ENCODE measurements around the gene CTNNA3. TPM values are rescaled to one million over a fixed set of nuclear protein-coding genes. Genes with fewer than 3 reads are reported as not detected.

Gene CTNNA3
- total RNA-seq, 2 donors from 2014 or later, result 4.8 to 5.3 TPM

DNA sequence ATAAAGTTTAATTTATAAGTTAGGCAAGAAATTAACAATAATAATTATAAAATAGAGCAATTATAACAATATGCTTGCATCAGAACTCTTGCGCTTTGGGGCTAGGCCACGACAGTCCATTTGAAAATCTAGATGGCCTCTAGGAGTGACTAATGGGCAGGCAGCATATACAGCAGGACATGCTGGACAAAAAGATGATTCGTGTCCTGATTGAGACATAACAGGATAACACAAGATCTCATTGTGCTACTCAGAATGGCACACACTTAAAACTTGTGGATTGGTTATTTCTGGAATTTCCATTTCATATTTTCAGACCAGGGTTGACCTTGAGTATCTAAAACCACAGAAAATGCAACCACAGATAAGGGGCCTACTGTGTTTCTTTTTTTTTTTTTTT is 27.5 kb downstream of the CTNNA3 start:
- intact Hi-C loops (cut with DNase I), result loop anchor here (5.0 to 10.0 kb wide), 2 partner anchors 106 to 114 kb away; no protein-coding TSS in a partner anchor
- DNase-seq (ENCODE audit: low spot score), result no peak

- intact Hi-C loops (cut with DNase I), result loop anchor here (5.0 to 10.0 kb wide), 2 partner anchors 108 to 115 kb away; no protein-coding TSS in a partner anchor
- no peak for DNase-seq (ENCODE audit: low spot score)
Observed at GRCh38 chr10:67667035-67667425, 29.0 kb downstream of the CTNNA3 start.

- no peak for DNase-seq (ENCODE audit: low spot score)
- intact Hi-C loops (cut with DNase I), result loop anchor here (5.0 to 10.0 kb wide), 2 partner anchors 108 to 116 kb away; no protein-coding TSS in a partner anchor
Observed at GRCh38 chr10:67666416-67667034, 29.5 kb downstream of the CTNNA3 start.

DNA sequence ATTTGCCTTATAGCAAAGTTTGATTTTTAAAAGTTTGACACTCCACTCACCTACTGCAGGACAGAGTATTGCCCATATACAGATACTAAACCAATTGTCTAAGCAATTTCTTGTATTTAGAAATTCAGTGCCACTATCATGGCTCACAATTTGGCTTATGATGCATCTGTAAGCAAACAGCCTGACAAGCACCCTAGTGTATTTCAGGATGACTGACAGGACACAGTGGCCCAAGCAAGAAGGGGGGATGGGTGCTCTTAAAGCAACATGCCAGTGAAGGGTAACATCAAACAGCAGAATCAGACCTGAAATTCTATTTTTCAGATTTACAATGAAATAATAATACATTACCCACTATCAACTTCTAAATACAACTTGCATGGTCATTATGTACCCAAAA is 30.5 kb downstream of the CTNNA3 start:
- intact Hi-C loops (cut with DNase I), result loop anchor here (5.0 to 10.0 kb wide), 2 partner anchors 109 to 117 kb away; no protein-coding TSS in a partner anchor

DNA sequence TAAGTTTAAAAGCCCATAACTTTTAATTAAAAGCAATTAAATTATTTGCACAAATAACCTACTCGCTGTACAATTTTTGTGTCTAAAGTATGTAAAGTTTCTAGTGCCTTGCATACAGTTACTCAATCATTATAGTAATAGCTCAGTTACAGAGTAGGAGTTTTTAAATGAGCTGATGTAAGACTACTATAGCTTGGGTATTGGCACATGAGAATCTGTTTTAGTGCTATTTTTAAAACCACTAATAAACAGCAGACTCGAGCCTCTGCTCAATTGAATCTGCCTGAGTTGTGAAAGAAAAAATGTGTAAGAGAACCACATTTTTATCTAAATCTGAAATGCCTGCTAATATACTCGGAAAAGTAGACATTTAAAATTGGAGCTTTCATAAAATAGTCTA is 31.1 kb downstream of the CTNNA3 start:
- DNase-seq (ENCODE audit: low spot score), result no peak
- intact Hi-C loops (cut with DNase I), result loop anchor here (5.0 to 10.0 kb wide), 2 partner anchors 110 to 117 kb away; no protein-coding TSS in a partner anchor

More for the DNA sequence above, 30.5 kb downstream of the CTNNA3 start:
- DNase-seq (ENCODE audit: low spot score), result no peak

DNA sequence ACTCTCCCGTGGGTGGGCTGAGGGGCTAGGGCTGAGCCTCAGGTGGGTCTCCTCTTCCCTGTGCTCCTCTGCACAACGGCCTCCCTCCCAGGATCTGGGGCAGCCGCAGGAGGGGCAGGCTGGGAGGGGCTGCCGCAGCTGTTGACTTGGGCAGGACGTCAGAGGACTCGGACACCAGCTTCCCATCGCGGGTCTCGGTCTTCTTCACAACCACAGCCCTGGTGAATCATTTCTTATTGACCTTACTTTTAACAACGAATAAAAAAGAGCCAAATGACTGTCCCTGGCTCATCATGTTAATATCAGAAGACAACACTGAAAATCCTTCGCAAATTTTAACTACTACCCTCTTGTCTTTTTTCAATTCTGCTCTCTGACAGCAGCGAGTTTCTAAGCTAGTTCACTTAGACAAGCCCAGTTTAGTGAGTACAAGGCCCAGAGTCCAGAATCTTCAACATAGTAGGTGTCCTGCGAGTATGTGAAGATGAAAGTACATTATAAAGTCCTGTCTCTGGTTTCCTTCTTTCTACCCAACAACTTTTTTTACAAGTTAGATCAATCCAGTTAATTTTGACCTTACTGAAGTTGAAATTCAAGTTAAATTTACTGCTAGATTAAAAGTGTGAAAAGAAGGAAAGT is 32.4 kb downstream of the CTNNA3 start:
- intact Hi-C loops (cut with DNase I), result loop anchor here in 1 of 2 donors (10.0 kb wide), 1 partner anchor 111 kb away; no protein-coding TSS in a partner anchor
- no peak for DNase-seq (ENCODE audit: low spot score)

DNA sequence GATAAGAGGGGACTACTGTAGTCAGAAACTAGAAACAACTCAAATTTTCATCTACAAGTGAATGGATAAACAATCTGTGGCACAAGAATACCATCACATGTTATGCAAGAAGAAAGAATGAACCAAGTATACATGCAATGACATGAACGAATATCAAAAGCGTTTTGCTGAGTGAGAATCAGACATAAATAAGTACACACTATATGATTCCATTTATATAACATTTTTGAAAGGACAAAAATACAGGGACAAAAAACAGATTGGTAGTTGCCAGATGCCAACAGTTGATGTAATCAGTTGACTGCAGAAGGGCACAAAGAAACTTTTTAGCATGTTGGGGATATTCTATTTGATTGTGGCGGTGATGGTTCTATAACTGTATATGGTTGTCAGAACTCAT is 33.6 kb downstream of the CTNNA3 start:
- no peak for DNase-seq (ENCODE audit: low spot score)
- intact Hi-C loops (cut with DNase I), result loop anchor here in 1 of 2 donors (10.0 kb wide), 1 partner anchor 112 kb away; no protein-coding TSS in a partner anchor

DNA sequence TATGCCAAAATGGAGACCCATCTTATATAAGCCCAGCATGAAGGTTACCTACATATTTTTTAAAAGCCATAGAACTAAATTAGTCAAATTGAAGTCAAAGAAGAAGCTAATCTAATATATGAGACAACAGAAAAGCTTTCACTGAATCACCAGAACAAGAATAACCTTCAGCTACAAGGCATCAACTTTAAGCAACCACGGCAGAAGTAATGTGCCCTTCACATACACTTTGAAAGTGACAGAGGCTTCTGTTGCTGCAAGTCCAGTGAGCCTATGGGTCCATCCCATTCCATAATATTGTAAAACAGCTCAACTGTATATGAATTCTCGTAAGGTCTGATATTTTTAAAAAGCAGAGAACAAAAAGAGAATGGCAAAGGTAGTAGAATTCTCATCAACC is 36.5 kb downstream of the CTNNA3 start:
- no peak for DNase-seq (ENCODE audit: low spot score)
- intact Hi-C loops (cut with DNase I), result no loop called here

DNA sequence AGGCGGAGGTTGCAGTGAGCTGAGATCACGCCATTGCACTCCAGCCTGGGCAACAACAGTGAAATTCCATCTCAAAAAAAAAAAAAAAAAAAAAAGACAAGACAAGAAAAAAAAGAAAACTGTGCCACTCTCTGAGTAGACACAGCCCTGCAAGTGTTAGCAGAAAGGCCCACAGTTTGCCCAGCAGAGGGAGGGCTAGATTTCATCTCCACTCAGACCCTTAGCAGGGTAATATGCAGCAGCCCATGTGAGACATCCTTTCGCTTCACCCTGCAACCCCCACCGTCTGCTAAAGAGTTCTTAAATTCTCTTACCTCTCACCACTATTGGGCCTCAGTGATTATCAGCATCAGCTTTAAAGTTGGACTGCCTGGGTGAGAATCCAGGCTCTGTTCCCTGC is 38.2 kb downstream of the CTNNA3 start:
- intact Hi-C loops (cut with DNase I), result no loop called here
- DNase-seq (ENCODE audit: low spot score), result no peak

DNA sequence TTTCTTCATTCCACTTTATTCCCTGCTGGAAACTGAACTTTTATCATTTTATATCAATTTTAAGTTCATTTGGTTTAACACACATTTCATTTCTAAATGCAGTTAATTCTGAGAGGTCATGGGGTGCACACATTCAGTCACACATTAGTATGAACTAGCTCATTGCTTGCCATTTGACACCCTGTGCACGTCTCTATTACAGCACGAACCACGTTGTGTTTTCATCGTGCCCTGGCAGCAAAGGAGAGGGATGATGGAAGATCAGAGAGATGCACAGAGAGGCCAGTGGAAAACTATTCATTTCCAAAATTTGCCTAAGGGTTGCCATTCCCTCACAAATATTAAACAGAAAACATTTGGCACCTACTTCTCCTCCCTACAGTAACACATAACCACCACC is 45.4 kb downstream of the CTNNA3 start:
- intact Hi-C loops (cut with DNase I), result no loop called here
- DNase-seq (ENCODE audit: low spot score), result no peak

DNA sequence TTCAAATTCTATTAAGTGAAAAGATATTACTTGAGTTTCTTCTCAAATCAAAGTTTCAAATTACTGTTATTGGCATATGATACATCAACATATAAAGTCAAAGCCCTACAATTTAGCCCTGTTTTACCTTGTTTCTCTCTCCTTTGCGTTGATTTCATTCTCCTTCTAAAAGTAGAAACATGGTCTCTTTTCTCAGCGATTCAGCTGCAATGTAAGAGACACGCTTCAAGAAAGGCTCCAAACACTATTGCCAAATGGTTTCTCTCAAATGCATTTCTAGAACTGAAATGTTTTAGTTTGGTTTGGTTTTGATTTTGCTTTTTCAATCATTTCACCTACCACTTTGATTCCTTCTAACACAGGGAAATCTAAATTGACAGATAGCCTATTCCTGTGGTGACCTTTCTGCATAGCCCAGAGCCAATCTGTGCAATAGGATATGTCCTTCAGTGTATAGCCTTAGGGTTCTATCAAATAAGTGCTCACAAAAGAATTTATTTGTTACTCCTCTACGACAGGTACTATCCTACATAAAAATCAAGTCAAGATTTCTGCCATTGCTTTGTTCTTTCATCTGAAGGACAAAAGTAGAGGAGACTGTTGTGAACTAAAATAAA is 47.3 kb downstream of the CTNNA3 start:
- DNase-seq (ENCODE audit: low spot score), result no peak
- intact Hi-C loops (cut with DNase I), result no loop called here

- DNase-seq (ENCODE audit: low spot score), result no peak
- intact Hi-C loops (cut with DNase I), result no loop called here
Observed at GRCh38 chr10:67630904-67631303, 65.1 kb downstream of the CTNNA3 start.

- DNase-seq (ENCODE audit: low spot score), result no peak
- intact Hi-C loops (cut with DNase I), result no loop called here
Observed at GRCh38 chr10:67629461-67629971, 66.5 kb downstream of the CTNNA3 start.

- no peak for DNase-seq (ENCODE audit: low spot score)
- intact Hi-C loops (cut with DNase I), result no loop called here
Observed at GRCh38 chr10:67622984-67623383, 73.0 kb downstream of the CTNNA3 start.

GRCh38 chr10:67622511-67622910 is 73.5 kb downstream of the CTNNA3 start:
- DNase-seq (ENCODE audit: low spot score), result no peak
- intact Hi-C loops (cut with DNase I), result no loop called here

GRCh38 chr10:67621834-67622233 is 74.2 kb downstream of the CTNNA3 start:
- no peak for DNase-seq (ENCODE audit: low spot score)
- intact Hi-C loops (cut with DNase I), result no loop called here

- intact Hi-C loops (cut with DNase I), result no loop called here
- no peak for DNase-seq (ENCODE audit: low spot score)
Observed at GRCh38 chr10:67618116-67618515, 77.9 kb downstream of the CTNNA3 start.

GRCh38 chr10:67612577-67613537 is 83.1 kb downstream of the CTNNA3 start:
- intact Hi-C loops (cut with DNase I), result no loop called here
- no peak for DNase-seq (ENCODE audit: low spot score)

DNA sequence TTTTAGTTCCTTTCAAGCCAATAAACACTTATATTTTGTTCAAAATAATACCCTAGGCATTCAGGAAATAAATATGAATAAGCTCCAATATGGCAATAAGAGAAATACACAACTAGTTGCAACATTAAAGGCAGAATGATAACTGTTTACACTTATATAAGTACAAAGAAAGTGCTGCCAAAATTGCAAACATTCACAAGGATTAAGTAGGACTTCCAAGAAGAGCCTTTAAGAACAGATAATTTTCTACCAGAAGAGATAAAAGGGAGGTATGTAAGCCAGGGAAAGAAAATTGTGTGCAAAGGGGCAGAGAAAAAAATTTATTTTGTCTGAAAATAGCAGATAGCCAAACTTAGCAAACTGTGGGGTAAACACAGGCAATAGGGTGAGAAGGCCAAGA is 83.8 kb downstream of the CTNNA3 start:
- intact Hi-C loops (cut with DNase I), result no loop called here
- no peak for DNase-seq (ENCODE audit: low spot score)

Data from posterior vena cava (tissue), 2 donors.